Stimulated activated CD4-positive, alpha-beta T cell treated with anti-CD3 and anti-CD28 coated beads, Interleukin-1b, Interleukin-23, amount 100 ng/mL, for 1 hour (primary cell): ENCODE data around the gene WDR17.

Experiments used
- DNase-seq, 2 donors: peaks; one replicate each; pipeline ENCODE4 v3.0.0-alpha.2; 2020; ENCODE audit warnings: low read depth in 2 of 2

The WDR17 gene

GRCh38 chr4:176099314-176099713, 33.7 kb downstream of the WDR17 start:
- no peak for DNase-seq

GRCh38 chr4:176102414-176103063, 36.9 kb downstream of the WDR17 start:
- DNase-seq: no peak

- DNase-seq: no peak
Measured at GRCh38 chr4:176107695-176108094, 42.1 kb downstream of the WDR17 start.

- DNase-seq: no peak
Measured at GRCh38 chr4:176123710-176124407, 58.2 kb downstream of the WDR17 start.

- DNase-seq: no peak
Measured at GRCh38 chr4:176125063-176125462, 59.4 kb downstream of the WDR17 start.

GRCh38 chr4:176134670-176135069, 69.0 kb downstream of the WDR17 start:
- no peak for DNase-seq

GRCh38 chr4:176137631-176138030, 72.0 kb downstream of the WDR17 start:
- DNase-seq: no peak

- no peak for DNase-seq
Measured at GRCh38 chr4:176139518-176139917, 73.9 kb downstream of the WDR17 start.

- no peak for DNase-seq
Measured at GRCh38 chr4:176142253-176142652, 76.6 kb downstream of the WDR17 start.

GRCh38 chr4:176149680-176150355, 84.2 kb downstream of the WDR17 start:
- no peak for DNase-seq

- no peak for DNase-seq
Measured at GRCh38 chr4:176150356-176150682, 84.7 kb downstream of the WDR17 start.

GRCh38 chr4:176150704-176151103, 85.1 kb downstream of the WDR17 start:
- DNase-seq: no peak

- no peak for DNase-seq
Measured at GRCh38 chr4:176153124-176153523, 87.5 kb downstream of the WDR17 start.

- DNase-seq: no peak
Measured at GRCh38 chr4:176156656-176157055, 91.0 kb downstream of the WDR17 start.

GRCh38 chr4:176163041-176163440, 97.4 kb downstream of the WDR17 start:
- no peak for DNase-seq

- DNase-seq: no peak
Measured at GRCh38 chr4:176185051-176185450, 119.4 kb downstream of the WDR17 start.

- no peak for DNase-seq
Measured at GRCh38 chr4:176186067-176186466, 120.4 kb downstream of the WDR17 start.

GRCh38 chr4:176186671-176187395, 121.2 kb downstream of the WDR17 start:
- DNase-seq: no peak

- DNase-seq: no peak
Measured at GRCh38 chr4:176187624-176188023, 122.0 kb downstream of the WDR17 start.

- no peak for DNase-seq
Measured at GRCh38 chr4:176188654-176189053, 123.0 kb downstream of the WDR17 start.

- DNase-seq: no peak
Measured at GRCh38 chr4:176189891-176190795, 124.5 kb downstream of the WDR17 start.
